Fibroblast of skin of right quadriceps (primary cell): Measurements from ENCODE around the gene TOR4A.

ENCODE experiments used
- DNase-seq: peaks from one replicate; pipeline ENCODE4 v3.0.0-alpha.2; 2013

TOR4A gene

GRCh38 chr9:137309368-137310188 is 32.1 kb downstream of the TOR4A start:
- DNase-seq, result no peak

- no peak for DNase-seq
These were observed 32.9 kb downstream of the TOR4A start for GRCh38 chr9:137310189-137311052.

GRCh38 chr9:137311171-137311985 is 33.9 kb downstream of the TOR4A start:
- no peak for DNase-seq

GRCh38 chr9:137311986-137312851 is 34.7 kb downstream of the TOR4A start:
- DNase-seq, result no peak

GRCh38 chr9:137312852-137313325 is 35.4 kb downstream of the TOR4A start:
- DNase-seq, result no peak

GRCh38 chr9:137313326-137313936 is 35.9 kb downstream of the TOR4A start:
- no peak for DNase-seq

- no peak for DNase-seq
These were observed 36.5 kb downstream of the TOR4A start for GRCh38 chr9:137313956-137314560.

- no peak for DNase-seq
These were observed 37.3 kb downstream of the TOR4A start for GRCh38 chr9:137314561-137315560.

- no peak for DNase-seq
These were observed 38.1 kb downstream of the TOR4A start for GRCh38 chr9:137315581-137316011.

GRCh38 chr9:137316012-137316981 is 38.8 kb downstream of the TOR4A start:
- peak; percentile 49 for DNase-seq

- no peak for DNase-seq
These were observed 39.6 kb downstream of the TOR4A start for GRCh38 chr9:137317021-137317717.

- DNase-seq, result no peak
These were observed 40.4 kb downstream of the TOR4A start for GRCh38 chr9:137317718-137318511.

- no peak for DNase-seq
These were observed 41.1 kb downstream of the TOR4A start for GRCh38 chr9:137318602-137319001.

- no peak for DNase-seq
These were observed 41.6 kb downstream of the TOR4A start for GRCh38 chr9:137319011-137319738.

GRCh38 chr9:137319739-137320551 is 42.4 kb downstream of the TOR4A start:
- no peak for DNase-seq
